CD4-positive, alpha-beta T cell treated with Interleukin-17A for 4 hours (primary cell): ENCODE results near the gene CALML3.

Source experiments
- DNase-seq: peaks from one replicate; pipeline ENCODE4 v3.0.0-alpha.2; 2020; ENCODE audit warnings: mixed read lengths

The CALML3 gene

GRCh38 chr10:5573968-5574641 is 49.3 kb downstream of the CALML3 start:
- DNase-seq = no peak

- no peak for DNase-seq
These were observed 49.9 kb downstream of the CALML3 start for GRCh38 chr10:5574642-5575131.

- DNase-seq = no peak
These were observed 50.4 kb downstream of the CALML3 start for GRCh38 chr10:5575144-5575481.

GRCh38 chr10:5575482-5576153 is 50.9 kb downstream of the CALML3 start:
- no peak for DNase-seq

DNA sequence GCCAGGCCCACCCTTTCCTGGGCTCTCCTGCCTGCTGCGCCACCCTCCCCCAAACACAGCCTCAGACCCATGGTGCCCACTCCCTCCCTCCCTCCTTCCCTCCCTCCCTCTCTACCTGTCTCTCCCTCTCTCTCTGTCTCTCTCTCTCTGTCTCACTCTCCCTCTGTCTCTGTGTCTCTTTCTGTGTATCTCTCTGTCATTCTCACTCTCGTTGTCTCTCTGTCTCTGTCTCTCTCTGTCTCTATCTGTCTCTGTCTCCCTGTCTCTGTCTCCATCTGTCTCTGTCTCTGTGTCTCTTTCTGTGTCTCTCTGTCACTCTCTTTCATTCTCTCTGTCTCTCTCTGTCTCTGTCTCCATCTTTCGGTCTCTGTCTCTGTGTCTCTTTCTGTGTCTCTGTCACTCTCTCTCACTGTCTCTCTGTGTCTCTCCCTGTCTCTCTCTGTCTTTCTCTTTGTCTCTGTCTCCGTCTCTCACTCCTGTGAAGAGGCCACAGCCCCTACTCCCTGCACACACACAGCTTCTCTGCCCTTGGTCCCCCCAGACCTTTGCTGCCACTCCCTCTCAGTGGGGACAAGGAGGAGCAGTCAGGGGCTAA is 51.5 kb downstream of the CALML3 start:
- no peak for DNase-seq
